Measurements from ENCODE around the gene TCEAL8.

GRCh38 chrX:103249805-103250204, 5.2 kb downstream of the TCEAL8 start:
- TF ChIP-seq EZH2 (IDR thresholded peaks at IDR 0.05; ENCODE audit: insufficient read depth, poor library complexity, severe bottlenecking) (no peak), EZH2phosphoT487 (IDR thresholded peaks at IDR 0.05; ENCODE audit: insufficient read depth, low read depth) (no peak)
